DMS114 treated with DMSO at 0.1 percent for 48 hours (cell line): ENCODE data around the gene NDUFB1.

Source experiments
- DNase-seq: peaks from one replicate; lab custom pipeline; 2025; ENCODE audit not compliant: unreplicated experiment; lab: John Stamatoyannopoulos, UW

The NDUFB1 gene

DNA sequence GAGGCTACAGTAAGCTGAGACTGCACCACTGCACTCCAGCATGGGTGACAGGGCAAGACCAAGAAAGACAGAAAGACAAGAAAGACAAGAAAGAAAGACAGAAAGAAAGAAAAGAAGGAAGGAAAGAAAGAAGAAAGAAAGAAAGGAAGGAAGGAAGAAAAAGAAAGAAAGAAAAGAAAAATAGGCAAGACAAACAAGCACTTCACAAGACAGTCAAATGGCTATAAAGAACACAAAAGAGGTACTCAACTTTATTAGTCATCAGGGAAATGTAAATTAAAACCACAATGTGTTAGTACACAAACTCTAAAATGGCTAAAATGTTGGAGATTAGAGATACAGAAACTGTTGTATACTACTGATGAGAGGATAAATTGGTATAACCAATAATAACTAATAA, 21.7 kb downstream of the NDUFB1 start:
- DNase-seq = no peak

DNA sequence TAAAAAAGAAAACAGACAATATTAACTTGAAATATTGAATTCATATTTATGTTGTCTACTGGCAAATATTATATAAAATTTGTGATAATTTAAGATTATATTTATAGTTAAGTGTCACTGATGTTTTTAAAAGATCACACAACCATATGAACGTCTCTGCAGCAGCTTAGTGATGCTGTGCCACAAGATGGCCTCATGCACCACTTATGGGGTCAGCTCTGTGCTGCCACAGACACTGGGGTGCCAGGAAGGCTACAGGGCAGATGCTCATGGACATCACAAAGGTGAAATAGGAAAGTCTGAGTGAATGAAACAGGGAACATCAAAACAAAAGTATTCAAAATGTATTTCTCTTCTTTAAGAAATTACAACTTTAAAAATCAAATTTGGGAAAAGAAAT, 28.2 kb downstream of the NDUFB1 start:
- no peak for DNase-seq

DNA sequence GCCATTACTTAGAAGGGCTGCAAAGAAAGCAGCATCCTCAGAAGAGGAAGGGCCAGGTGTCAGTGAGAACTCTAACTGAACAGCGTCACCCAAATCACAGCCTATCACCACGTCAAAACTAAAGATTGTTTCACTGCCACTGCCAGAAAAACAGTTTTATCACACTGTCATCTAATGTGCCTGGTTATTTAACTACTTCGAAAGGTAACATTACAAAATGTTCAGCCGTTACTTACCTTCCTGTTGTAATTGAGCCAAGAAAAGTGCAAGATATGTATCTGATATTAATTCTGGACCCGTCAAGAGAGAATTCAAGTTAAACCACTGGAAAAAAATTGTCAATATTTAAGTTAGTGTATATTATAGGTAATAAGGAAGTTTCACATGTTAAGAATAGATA, 33.0 kb downstream of the NDUFB1 start:
- no peak for DNase-seq

DNA sequence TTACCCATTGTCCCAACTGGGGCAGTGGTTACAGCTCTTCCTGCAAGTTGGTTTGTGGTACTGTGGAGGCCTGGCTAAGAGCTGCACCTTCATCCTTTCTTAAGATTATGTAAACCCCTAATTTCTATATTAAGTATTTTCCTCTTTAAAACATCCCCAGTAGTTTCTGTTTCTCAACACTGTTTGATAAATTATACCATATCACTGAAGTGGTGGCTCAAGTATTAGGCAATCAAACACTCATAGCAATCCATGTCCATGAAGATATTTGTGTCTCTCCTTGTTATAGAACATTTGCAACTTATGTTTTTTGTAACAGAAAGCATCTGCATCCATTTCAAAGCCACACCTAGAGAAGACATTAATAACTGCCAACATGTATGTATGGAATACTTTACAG, 47.0 kb downstream of the NDUFB1 start:
- no peak for DNase-seq
